HG02678 (cell line): Measurements from ENCODE around the gene GLRX.
A peak's percentile ranks its signal among the peaks of the same experiment; 100 is the strongest.
"Not testable (repeated sequence)": the region's sequence is repeated elsewhere in the genome, so short reads cannot be mapped to it uniquely, and the experiment has no call there.

ENCODE experiments used
- ATAC-seq: cut with Tn5 transposase; IDR thresholded peaks from one replicate; pipeline ENCODE4 v1.9.1; 2021; ENCODE audit warnings: mild to moderate bottlenecking, moderate library complexity; ENCODE audit not compliant: unreplicated experiment

Gene GLRX

GRCh38 chr5:95853490-95853889, 31.0 kb upstream of the GLRX start:
- ATAC-seq: no peak

GRCh38 chr5:95852567-95852966, 30.0 kb upstream of the GLRX start:
- ATAC-seq: no peak

DNA sequence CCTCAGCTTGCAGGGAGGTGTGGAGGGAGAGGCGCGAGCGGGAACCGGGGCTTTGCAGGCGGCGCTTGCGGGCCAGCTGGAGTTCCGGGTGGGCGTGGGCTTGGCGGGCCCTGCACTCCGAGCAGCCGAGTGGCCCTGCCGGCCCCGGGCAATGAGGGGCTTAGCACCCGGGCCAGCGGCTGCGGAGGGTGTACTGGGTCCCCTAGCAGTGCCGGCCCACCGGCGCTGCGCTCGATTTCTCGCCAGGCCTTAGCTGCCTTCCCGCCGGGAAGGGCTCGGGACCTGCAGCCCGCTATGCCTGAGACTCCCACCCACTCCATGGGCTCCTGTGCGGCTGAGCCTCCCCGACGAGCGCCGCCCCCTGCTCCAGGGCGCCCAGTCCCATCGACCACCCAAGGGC, 28.6 kb upstream of the GLRX start:
- ATAC-seq: not testable (repeated sequence)

DNA sequence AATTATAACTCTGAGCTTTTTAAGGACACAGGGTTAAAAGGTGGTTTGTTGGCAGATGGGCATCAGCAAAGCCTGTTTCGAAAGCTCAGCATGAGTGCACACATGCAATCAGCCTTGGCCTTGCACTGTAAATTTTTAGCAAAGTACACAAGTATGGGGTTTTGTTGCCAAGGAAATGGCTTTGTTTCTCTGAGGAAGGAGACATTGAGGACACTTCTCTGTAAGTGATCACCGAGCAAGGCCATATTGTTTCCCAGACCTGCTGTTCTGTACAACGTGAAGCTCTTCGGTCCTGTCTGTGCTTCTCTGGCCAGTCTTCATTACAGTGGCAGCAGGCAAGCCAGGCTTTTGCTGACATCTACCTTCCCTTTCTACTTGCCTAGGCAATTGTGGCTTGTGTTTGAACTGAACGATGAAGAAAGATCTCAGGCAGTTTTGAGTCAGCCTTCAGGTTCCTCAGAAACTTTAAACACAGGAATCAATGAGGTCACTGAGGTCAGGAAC, 27.9 kb upstream of the GLRX start:
- ATAC-seq: no peak

- no peak for ATAC-seq
These were observed 26.2 kb upstream of the GLRX start for GRCh38 chr5:95848701-95849100.

DNA sequence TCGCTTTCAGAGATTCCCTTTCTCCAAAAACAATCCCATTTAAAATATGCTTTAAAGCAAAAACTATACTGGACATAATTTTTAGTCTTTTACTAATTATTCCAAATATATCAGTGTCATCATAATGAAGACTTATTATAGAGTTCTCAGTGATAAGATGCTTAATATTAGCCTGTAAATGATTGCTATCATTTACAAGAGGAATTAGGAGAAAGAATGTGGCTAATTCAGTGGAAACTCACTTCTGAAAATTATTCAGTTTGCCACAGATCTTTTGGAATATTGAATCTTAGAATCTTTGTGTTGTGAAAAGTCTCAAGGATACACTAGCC, 24.7 kb upstream of the GLRX start:
- ATAC-seq: no peak

GRCh38 chr5:95846554-95847260, 24.2 kb upstream of the GLRX start:
- ATAC-seq: peak; percentile 68

- no peak for ATAC-seq
These were observed 22.9 kb upstream of the GLRX start for GRCh38 chr5:95845391-95845790.

DNA sequence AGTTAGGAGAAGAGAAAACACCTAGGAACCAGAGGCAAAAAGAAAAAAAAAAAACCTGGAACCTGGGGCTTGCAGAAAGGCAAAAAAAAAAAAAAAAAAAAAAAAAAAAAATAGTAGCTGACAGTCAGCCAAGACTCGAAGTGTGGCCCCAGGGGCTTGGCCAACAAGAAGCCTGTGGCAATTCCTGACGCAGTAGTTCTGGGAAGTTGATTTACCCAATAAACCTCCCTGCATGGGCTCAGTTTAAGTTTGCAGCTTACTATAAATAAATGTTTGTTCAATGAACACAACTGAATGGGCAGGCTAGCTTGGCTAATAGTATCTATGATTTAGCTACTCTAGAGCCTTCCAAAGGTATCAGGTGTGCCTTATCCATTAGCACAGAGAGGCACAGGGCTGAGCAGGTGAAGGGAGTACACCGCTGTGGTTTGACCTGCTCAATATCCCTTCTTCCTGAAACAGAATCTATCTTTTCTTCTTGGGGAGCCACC, 21.3 kb upstream of the GLRX start:
- ATAC-seq: no peak

GRCh38 chr5:95842854-95843544, 20.5 kb upstream of the GLRX start:
- peak; percentile 93 for ATAC-seq

GRCh38 chr5:95841914-95842812, 19.6 kb upstream of the GLRX start:
- ATAC-seq: no peak

- ATAC-seq: no peak
These were observed 18.6 kb upstream of the GLRX start for GRCh38 chr5:95840956-95841705.

DNA sequence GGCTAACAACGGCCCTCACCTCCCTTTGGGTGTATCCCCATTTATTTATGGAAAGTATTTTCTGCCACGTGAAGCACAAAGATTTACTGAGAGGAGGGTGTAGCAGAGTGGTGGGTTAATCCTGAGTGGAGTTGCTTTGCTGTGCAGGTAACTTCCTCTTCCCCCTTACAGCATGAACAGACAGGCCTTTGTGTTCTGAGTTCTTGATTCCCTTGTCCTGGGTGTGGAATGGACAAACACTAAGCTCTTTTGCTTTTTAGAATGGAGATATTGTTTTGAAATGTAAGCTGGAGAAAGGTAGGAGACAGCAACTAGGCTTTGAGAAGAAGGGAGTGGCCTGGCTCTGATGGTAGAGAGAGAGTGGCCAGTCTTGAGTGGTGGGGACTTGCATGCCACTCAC, 17.1 kb upstream of the GLRX start:
- no peak for ATAC-seq

DNA sequence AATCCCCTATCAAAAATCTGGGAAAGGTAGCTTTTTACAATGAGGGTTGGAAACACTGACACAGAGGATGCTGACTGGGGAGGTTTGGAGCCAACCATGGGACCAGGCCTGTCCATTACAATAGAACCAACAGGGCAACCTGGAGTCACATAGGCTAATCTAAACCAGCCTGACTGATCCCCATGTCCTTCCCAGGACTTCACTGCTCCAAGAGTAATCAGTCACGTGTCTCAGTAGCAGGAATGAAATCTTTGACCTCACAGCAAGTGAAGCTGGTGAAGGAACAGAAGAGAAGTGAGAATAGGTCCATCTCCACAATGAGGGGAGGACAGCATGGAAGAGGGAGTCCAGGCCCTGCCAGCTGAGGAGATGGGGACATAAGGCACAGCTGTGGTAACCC, 16.0 kb upstream of the GLRX start:
- ATAC-seq: no peak

GRCh38 chr5:95838001-95838520, 15.5 kb upstream of the GLRX start:
- no peak for ATAC-seq

- ATAC-seq: no peak
These were observed 15.0 kb upstream of the GLRX start for GRCh38 chr5:95837492-95837891.

GRCh38 chr5:95836971-95837370, 14.4 kb upstream of the GLRX start:
- ATAC-seq: not testable (repeated sequence)

DNA sequence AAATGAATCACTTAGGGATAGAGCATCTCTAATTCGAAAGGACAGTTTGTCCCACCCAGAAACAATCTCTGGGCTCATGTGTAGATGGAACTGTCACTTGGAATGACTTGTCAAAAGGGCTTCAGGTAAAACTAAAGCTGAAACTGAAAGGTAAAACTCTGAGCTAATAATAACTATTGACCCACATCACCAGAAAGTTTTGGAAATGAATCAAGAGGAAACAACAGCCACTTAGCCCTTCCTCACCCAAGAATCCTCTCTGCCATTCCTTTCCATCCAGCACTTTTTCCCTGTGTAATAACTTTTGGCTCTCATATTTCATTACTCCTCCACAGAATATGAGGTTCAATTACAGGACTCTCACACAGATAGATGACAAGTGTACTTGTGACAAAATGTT, 14.0 kb upstream of the GLRX start:
- ATAC-seq: no peak

DNA sequence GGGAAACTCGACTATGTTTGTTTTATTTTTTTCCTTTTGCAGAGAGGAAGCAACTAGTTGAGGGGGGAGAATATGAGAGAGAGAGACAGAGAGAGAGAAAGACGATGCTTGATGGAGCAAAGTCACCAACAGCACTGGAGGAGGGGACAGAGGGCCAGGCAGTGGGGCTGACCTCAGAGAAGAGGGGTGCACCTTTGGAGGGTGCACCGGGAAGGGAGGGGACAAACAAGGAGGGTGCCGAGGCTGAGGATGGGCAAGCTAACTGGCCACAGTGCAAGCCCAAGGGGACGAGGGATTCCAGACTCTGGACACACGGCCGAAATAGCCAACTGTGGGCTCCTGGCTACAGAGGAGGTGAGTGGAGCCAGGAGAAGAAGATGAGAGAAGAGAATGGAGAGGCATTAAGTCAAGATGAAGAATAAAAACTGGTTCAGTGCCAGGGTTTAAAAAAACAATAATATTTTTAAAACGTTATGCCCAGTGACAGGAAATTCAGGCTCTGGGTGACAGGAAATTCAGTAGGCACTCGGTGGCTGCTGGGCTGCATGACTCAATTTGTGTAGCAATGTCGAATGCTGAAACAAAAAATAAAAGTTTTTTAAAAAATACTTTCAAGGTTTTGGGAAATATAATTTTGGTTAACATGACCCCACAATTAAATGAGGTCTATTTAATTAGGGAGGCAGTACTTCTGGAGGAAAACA, 13.3 kb upstream of the GLRX start:
- ATAC-seq: no peak

- ATAC-seq: no peak
These were observed 10.1 kb upstream of the GLRX start for GRCh38 chr5:95832664-95833063.
